ENCODE results near the gene CAB39.
A peak's percentile ranks its signal among the peaks of the same experiment; 100 is the strongest.

Gene CAB39

DNA sequence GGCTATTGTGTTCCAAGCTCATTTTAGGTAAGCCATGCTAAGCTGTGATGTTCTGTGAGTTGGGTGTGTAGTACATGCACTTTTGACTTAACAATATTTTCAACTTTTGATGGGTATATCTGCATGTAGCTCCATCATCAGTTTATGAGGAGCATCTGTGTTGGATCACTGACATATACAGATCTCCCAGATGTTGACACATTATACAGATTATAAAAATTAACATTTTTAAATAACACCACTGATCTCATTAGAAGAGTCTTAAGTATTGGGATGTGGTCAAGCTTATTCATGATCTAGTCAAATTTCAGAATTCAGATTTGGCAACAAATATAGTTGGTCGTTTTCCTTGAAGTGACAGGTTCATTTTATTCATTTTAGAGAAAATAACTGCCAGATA, 51.7 kb downstream of the CAB39 start:
- CTCF ChIA-PET, result interaction anchor here (1.0 to 2.8 kb wide), 3 partner anchors 8 to 34 kb away, joined by 3 to 6 read pairs (median 3); no protein-coding TSS in a partner anchor
- DNase-seq (ENCODE audit: low read depth, low spot score), result no peak
- no peak for TF ChIP-seq CTCF (IDR thresholded peaks at IDR 0.05; ENCODE audit: insufficient read depth, low read length, missing control alignments)
- no peak overlapping the region for H3K4me3 ChIP-seq (ENCODE audit: low read depth, low read length)
- POLR2A ChIA-PET, result no interaction called here

GRCh38 chr2:230765611-230766300, 53.1 kb downstream of the CAB39 start:
- POLR2A ChIA-PET, result no interaction called here
- CTCF ChIA-PET, result interaction anchor here (2.8 kb wide), 1 partner anchor 9 kb away, joined by 6 read pairs; no protein-coding TSS in a partner anchor
- H3K4me3 ChIP-seq (ENCODE audit: low read depth, low read length), result no peak overlapping the region

DNA sequence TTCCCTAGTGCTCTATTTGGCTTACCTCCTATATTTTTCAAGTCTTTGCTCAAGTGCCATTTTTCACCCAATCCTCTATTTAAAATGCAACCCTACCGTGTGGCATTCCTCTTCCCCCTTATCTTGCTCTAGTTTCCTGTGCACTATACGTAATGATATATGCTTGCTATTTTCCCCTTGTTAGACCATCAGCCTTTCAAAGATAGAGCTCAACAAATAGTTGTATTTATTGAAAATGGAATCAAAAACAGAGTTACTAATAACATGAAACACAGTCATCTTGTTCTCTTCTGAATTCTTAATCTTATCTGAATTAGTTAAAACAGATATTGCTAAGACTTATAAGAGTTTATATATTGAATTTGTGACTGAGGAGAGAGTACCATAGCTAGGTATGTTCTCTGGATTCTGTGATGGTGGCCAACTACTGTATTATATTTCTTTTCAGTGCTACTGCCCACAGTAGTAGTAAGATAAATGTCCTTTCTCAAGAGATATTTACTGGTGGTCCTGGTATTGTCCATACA, 55.3 kb downstream of the CAB39 start:
- ChIA-PET POLR2A (no interaction called here), CTCF (interaction anchor here (1.1 to 2.1 kb wide), 2 partner anchors 10 to 31 kb away, joined by 3 to 5 read pairs; no protein-coding TSS in a partner anchor)
- no peak for TF ChIP-seq CTCF (IDR thresholded peaks at IDR 0.05; ENCODE audit: insufficient read depth, low read length, missing control alignments)
- no peak for DNase-seq (ENCODE audit: low read depth, low spot score)
- no peak overlapping the region for H3K4me3 ChIP-seq (ENCODE audit: low read depth, low read length)

More at GRCh38 chr2:230765611-230766300, 53.1 kb downstream of the CAB39 start:
- no peak for TF ChIP-seq CTCF (IDR thresholded peaks at IDR 0.05; ENCODE audit: insufficient read depth, low read length, missing control alignments)
- DNase-seq (ENCODE audit: low read depth, low spot score), result no peak

GRCh38 chr2:230770804-230771203, 58.2 kb downstream of the CAB39 start:
- no peak for TF ChIP-seq CTCF (IDR thresholded peaks at IDR 0.05; ENCODE audit: insufficient read depth, low read length, missing control alignments)
- DNase-seq (ENCODE audit: low read depth, low spot score), result peak; percentile 44
- H3K4me3 ChIP-seq (ENCODE audit: low read depth, low read length), result no peak overlapping the region
- ChIA-PET POLR2A (no interaction called here), CTCF (interaction anchor here (1.5 kb wide), 1 partner anchor 28 kb away, joined by 6 read pairs; no protein-coding TSS in a partner anchor)

GRCh38 chr2:230772156-230772555, 59.5 kb downstream of the CAB39 start:
- DNase-seq (ENCODE audit: low read depth, low spot score), result no peak
- ChIA-PET POLR2A (no interaction called here), CTCF (no interaction called here)
- no peak for TF ChIP-seq CTCF (IDR thresholded peaks at IDR 0.05; ENCODE audit: insufficient read depth, low read length, missing control alignments)
- H3K4me3 ChIP-seq (ENCODE audit: low read depth, low read length), result no peak overlapping the region

DNA sequence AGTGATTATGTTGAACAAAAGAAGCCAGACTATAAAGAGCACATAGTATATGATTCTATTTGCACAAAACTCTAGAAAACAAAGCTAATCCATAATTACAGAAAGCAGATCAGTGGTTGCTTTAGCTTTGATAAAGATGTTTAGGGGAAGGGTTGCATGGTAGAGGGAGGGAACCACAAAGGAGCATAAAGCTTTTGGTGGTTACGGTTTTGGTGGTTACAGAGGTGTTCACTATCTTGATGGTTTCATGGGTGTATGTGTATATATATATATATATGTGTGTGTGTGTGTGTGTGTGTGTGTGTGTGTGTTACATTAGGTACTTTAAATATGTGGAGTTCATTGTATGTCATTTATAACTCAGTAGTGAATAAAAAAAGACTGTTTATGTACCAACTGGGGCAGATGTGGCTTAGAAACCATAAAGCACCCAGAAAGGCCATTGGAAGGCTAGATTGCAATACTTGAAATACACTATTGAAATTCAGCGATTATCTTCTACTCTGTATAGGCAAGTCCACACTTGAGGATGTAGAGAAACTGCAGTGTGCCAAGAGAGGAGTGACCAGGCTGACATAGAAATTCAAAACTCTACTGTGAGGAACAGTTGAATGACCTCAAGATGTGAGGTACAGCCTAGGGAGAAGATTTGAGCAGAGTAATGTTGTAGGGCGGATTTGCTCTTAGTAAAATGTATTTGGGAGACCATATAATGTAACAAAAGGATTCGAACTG, 60.6 kb downstream of the CAB39 start:
- POLR2A ChIA-PET, result no interaction called here
- TF ChIP-seq CTCF (IDR thresholded peaks at IDR 0.05; ENCODE audit: insufficient read depth, low read length, missing control alignments), result no peak
- CTCF ChIA-PET, result interaction anchor here (1.1 to 1.5 kb wide), 4 partner anchors 11 to 51 kb away, joined by 3 to 8 read pairs (median 5); no protein-coding TSS in a partner anchor
- H3K4me3 ChIP-seq (ENCODE audit: low read depth, low read length), result no peak overlapping the region
- DNase-seq (ENCODE audit: low read depth, low spot score), result no peak

Measured in AG04449 (cell line).